Measurements from ENCODE around the gene EGR2.

DNA sequence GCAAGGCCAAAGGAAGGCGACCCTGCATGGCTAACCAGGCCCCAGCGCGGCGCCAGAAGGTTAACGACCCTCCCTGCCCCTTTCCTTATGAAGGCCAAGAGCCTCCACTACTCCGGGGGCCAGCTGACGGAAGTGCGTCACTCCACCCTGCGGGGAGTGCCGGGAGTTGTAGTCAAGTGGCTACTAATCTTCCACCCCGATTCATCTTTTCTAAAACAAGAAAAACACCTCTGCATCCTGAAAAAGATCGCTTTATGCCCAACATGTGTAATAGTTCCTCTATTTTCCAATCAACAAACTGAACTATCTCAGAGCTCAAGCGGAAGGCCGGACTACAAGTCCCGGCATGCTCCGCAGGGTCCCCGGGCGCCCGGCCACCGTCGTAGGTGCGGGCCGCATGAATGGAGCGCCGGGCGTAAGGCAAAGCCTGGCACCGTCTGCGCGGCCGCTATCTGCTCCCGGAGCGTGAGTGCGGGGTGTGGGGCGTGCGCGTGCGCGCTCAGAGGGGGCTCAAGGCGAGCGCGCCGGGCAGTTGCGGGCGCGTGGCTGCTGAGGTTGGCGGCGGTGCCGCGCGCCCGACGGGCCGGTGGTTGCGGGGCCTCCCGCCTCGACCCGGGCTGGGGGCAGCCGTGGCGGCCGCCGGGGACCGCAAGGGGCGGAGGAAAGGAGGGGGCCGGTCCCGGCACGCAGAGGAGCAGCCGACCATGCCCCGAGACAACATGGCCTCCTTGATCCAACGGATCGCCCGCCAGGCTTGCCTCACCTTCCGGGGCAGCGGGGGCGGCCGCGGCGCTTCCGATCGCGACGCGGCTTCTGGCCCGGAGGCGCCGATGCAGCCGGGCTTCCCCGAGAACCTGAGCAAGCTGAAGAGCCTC lies 11.6 kb downstream of the EGR2 start, which contains the start of gene ADO:
- TF ChIP-seq POLR2A (IDR thresholded peaks at IDR 0.05), result peak; percentile 37 to 62
- TF ChIP-seq, protein P1, sequence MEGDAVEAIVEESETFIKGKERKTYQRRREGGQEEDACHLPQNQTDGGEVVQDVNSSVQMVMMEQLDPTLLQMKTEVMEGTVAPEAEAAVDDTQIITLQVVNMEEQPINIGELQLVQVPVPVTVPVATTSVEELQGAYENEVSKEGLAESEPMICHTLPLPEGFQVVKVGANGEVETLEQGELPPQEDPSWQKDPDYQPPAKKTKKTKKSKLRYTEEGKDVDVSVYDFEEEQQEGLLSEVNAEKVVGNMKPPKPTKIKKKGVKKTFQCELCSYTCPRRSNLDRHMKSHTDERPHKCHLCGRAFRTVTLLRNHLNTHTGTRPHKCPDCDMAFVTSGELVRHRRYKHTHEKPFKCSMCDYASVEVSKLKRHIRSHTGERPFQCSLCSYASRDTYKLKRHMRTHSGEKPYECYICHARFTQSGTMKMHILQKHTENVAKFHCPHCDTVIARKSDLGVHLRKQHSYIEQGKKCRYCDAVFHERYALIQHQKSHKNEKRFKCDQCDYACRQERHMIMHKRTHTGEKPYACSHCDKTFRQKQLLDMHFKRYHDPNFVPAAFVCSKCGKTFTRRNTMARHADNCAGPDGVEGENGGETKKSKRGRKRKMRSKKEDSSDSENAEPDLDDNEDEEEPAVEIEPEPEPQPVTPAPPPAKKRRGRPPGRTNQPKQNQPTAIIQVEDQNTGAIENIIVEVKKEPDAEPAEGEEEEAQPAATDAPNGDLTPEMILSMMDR (IDR thresholded peaks at IDR 0.05), result no peak
